ENCODE data around the gene UQCC2. TPM values are rescaled to one million over a fixed set of nuclear protein-coding genes. Genes with fewer than 3 reads are reported as not detected.

The UQCC2 gene
- total and polyA plus RNA-seq, 12 donors = 7.4 to 214 (median 72.9) TPM

DNA sequence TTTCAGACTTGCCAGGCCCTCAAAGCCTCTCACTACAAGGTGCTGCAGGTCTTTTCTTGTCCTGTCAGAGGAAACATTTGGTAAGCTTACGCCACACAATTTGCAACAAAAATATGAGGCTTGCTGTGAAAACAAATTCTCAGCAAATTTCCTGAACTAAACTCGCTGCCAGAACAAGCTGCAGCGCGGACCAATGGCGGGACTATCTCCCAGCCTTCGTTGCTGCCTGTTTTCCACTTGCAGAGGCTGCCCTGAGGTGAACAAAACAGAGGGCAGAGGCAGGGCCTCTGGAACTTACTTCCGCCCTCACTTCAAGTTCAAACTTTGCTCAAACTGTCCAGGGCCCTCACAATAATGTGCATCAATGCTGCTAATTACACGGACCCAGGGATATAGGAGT, 12.4 kb downstream of the UQCC2 start:
- H3K9me3 ChIP-seq (replicated peaks in 1 of 3) = no peaks in the 10 kb centered on the region
- peaks cover 0 to 15% of the 10 kb centered on the region in 2 donors for H3K36me3 ChIP-seq (replicated peaks in 1 of 2)
- WGBS, 4 donors = 71 to 85% (median 75%) methylated on average over 8 of the region's 8 CpGs
- TF ChIP-seq, protein P1, sequence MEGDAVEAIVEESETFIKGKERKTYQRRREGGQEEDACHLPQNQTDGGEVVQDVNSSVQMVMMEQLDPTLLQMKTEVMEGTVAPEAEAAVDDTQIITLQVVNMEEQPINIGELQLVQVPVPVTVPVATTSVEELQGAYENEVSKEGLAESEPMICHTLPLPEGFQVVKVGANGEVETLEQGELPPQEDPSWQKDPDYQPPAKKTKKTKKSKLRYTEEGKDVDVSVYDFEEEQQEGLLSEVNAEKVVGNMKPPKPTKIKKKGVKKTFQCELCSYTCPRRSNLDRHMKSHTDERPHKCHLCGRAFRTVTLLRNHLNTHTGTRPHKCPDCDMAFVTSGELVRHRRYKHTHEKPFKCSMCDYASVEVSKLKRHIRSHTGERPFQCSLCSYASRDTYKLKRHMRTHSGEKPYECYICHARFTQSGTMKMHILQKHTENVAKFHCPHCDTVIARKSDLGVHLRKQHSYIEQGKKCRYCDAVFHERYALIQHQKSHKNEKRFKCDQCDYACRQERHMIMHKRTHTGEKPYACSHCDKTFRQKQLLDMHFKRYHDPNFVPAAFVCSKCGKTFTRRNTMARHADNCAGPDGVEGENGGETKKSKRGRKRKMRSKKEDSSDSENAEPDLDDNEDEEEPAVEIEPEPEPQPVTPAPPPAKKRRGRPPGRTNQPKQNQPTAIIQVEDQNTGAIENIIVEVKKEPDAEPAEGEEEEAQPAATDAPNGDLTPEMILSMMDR (IDR thresholded peaks at IDR 0.05) = no peak
- no peak for TF ChIP-seq POLR2A (IDR thresholded peaks at IDR 0.05)
- intact Hi-C loops (cut with DNase I) = loop anchor here (5.0 kb wide), 1 partner anchor 112 kb away; no protein-coding TSS in a partner anchor
- peaks cover 11 to 32% of the 10 kb centered on the region in 2 donors for H3K4me1 ChIP-seq (replicated peaks in 1 of 2)
- H3K27ac ChIP-seq = peak overlapping the region in 1 of 5 donors; percentile 17
- no peak for DNase-seq
- H3K27me3 ChIP-seq = no peaks in the 10 kb centered on the region
- H3K4me3 ChIP-seq = no peak overlapping the region

GRCh38 chr6:33698494-33698893, 13.0 kb downstream of the UQCC2 start:
- Histone ChIP-seq H3K9me3 (replicated peaks in 1 of 3) (no peaks in the 10 kb centered on the region), H3K27me3 (no peaks in the 10 kb centered on the region), H3K27ac (no peak overlapping the region), H3K36me3 (replicated peaks in 1 of 2) (peaks cover 0 to 19% of the 10 kb centered on the region in 2 donors), H3K4me1 (replicated peaks in 1 of 2) (peaks cover 11 to 33% of the 10 kb centered on the region in 2 donors), H3K4me3 (no peak overlapping the region)
- TF ChIP-seq, protein P1 (IDR thresholded peaks at IDR 0.05) = no peak
- TF ChIP-seq POLR2A (IDR thresholded peaks at IDR 0.05) = no peak
- WGBS, 4 donors = 81 to 91% (median 86%) methylated on average over 10 of the region's 10 CpGs
- intact Hi-C loops (cut with DNase I) = loop anchor here (5.0 kb wide), 1 partner anchor 111 kb away; no protein-coding TSS in a partner anchor
- DNase-seq = no peak

DNA sequence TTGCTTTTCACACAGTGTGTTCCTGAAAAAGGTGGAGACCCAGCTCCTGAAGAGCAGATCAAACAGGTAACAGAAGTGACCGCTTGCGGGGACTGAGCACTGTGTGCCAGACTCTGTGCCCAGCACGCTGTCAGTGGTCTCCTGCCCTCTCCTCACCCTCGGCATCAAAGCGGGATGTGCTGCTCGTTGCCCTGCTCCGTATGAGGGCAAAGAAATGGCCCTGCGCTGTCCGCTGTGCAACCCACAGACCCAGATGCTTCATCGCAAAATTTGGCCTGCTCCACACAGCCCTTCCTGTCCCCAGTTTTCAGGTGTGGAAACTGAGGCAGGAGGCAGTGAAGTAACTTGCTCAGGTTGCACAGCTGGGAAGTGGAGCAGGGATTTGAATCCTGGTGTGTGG, 13.7 kb downstream of the UQCC2 start:
- H3K4me1 ChIP-seq (replicated peaks in 1 of 2) = peaks cover 11 to 33% of the 10 kb centered on the region in 2 donors
- peaks cover 0 to 22% of the 10 kb centered on the region in 2 donors for H3K36me3 ChIP-seq (replicated peaks in 1 of 2)
- no peaks in the 10 kb centered on the region for H3K9me3 ChIP-seq (replicated peaks in 1 of 3)
- 91 to 97% (median 95%) methylated on average over 10 of the region's 10 CpGs for WGBS, 4 donors
- no peak overlapping the region for H3K4me3 ChIP-seq
- DNase-seq = no peak
- H3K27ac ChIP-seq = peak overlapping the region in 2 of 5 donors; percentile 13 to 77
- no peaks in the 10 kb centered on the region for H3K27me3 ChIP-seq
- TF ChIP-seq POLR2A (IDR thresholded peaks at IDR 0.05) = no peak
- TF ChIP-seq, protein P1 (IDR thresholded peaks at IDR 0.05) = no peak
- intact Hi-C loops (cut with DNase I) = loop anchor here (5.0 kb wide), 1 partner anchor 111 kb away; no protein-coding TSS in a partner anchor

DNA sequence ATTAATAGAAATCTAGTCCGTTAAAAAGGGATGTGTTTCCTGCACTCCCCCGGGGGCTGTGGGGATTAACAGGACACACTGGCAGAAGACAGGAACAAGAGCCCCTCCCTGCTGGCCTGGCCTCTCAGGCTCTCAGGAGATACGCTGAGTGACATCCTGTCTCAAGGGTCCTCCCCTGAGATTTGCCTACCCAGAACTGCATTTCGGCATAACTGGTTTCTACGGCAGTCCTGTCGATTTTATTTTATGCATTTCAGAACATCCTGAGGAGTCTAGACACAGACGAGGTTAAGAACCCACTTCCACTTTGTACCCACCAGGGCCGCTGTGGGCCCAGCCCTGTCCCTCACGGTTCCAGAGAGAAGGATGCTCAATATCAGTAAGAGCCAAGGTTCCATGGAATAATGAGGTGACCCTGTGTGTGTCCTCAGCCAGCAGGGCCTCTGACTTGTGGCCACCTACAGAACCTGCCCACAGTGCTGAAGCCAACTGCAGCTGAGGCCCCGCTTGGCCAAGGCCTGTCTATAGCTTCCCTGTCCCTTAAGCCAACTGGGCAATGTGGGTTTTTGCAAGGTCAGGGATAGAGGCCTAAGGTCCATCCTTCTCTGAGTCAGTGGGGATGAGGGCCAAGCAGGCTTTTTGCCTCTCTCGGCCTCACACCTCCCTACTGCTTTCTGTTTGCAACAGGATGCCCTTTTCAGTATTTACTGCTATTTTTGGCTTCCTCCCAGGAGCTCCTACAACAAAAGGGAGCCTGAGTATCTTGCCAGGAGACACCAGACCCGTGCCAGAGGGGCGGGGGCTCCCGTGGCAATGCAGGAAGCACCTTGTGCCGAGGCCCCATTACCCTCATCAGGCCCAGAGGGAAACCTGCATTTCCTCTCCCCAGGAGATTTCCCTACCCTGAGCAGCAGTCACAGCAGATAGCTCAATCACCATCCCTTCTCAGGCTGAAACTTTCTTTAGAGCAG, 14.7 kb downstream of the UQCC2 start:
- no peaks in the 10 kb centered on the region for H3K9me3 ChIP-seq (replicated peaks in 1 of 3)
- no peak overlapping the region for H3K4me3 ChIP-seq
- peak overlapping the region in 4 of 5 donors; percentile 18 to 77 (median 51) for H3K27ac ChIP-seq
- H3K27me3 ChIP-seq = no peaks in the 10 kb centered on the region
- H3K36me3 ChIP-seq (replicated peaks in 1 of 2) = peaks cover 0 to 32% of the 10 kb centered on the region in 2 donors
- TF ChIP-seq POLR2A (IDR thresholded peaks at IDR 0.05) = no peak
- TF ChIP-seq, protein P1 (IDR thresholded peaks at IDR 0.05) = no peak
- DNase-seq = peak; percentile 50 to 90 (median 74)
- WGBS, 4 donors = 38 to 49% (median 45%) methylated on average over 15 of the region's 15 CpGs
- intact Hi-C loops (cut with DNase I) = loop anchor here (5.0 kb wide), 1 partner anchor 110 kb away; no protein-coding TSS in a partner anchor
- H3K4me1 ChIP-seq (replicated peaks in 1 of 2) = peaks cover 11 to 33% of the 10 kb centered on the region in 2 donors
